GM18951 (cell line): ENCODE results near the gene SF3A1.
A peak's percentile ranks its signal among the peaks of the same experiment; 100 is the strongest.

Experiments used
- POLR2A ChIP-seq: IDR thresholded peaks from 4 replicates; pipeline ENCODE4 v1.6.1; 2011; ENCODE audit warnings: mild to moderate bottlenecking; ENCODE audit not compliant: insufficient read length, insufficient read depth; ENCODE audit errors: extremely low read depth
- in situ Hi-C: fragments of 300-500 bp; cut with MboI; formaldehyde crosslinking; loops from one replicate; pipeline ENCODE4 v1.12.0; 2022; ENCODE audit warnings: low sequenced_read_pairs, mixed read lengths, inconsistent platforms; ENCODE audit not compliant: unreplicated experiment

SF3A1 gene

DNA sequence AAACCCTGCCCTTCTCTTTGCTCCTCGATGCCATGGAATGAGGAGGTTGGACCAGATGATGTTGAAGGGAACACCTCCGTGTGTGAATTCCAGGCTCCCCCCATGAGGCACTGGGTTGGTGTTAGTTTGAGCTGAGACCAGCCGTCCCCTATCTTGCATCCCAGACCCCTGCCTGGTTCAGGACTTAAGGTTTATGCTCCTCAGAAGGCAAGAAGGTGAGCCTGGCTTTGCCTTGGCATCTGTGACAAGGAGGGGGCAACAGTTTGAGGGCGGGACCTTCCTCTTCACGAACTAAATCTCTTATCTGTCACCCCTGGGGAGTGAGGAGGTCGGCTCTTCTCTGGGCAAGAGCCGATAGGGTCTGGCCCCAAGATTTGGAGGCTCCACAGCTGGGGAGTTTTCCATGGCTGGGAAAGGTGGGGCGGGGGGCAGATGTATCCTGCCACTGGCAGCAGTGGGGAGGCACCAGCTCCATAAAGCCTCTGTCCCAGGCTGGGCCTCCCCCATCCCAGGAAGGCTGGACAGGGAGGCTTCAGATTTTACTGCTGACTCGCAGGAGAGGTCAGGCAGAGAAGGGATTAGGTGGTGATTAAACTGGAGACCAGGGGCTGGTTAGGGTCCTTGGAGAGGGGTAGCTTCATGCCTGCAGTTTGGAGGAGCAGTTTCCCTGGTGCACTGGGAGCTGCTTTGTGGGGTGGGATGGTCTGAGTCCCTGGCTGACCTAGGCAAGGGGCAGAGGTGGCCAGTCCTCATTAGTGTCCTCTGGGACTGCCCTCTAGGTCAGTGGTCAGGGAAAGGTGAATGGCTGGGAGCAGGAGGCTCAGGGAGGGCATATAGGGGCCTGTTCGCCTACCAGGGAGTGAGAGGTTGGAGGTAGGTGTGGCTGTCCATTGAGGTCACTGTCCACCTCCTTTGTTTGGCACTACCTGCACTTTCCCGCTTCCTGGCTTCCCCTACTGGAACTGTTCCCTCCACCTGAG is 41.3 kb upstream of the SF3A1 start:
- in situ Hi-C loops, result loop anchor here (10.0 to 25.0 kb wide), 2 partner anchors 87 to 286 kb away; no protein-coding TSS in a partner anchor
- TF ChIP-seq POLR2A, result no peak

DNA sequence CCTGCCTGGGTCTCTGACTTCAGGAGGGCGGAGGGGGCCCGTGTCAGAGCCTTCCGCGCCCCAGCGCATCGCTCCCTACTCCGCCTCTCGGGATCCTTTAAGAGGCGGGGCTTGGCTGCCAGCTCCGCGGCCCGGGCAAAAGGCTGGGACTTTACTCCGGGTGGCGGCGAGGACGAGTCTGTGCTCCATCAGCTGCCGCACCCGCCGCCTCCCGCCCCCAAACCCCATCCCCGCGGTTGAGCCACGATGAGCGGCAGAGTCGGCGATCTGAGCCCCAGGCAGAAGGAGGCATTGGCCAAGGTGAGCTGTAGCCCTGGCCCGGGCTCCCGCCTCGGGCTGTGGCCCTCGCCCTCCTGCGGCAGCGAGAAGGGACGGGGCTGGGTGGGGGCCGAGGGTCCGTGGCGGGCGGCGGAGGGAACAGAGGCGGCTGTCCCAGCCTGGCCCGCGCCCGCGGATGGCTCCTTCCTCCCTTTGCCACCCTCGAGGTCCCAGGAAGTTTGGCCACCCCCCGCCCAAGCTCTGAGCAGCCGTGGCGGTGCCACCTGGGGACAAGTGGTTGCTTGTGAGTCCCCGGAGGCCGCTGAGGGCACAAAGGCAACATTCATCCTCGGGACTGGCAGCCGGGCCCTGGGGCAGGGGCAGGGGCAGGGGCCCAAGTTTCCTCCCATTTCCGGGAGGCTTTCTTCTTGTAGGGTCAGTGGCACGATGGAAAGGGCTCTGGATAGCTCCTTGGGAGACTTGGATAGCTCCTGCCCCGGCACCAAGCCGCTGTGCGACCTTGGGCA is 40.4 kb upstream of the SF3A1 start, which contains the start of gene SEC14L2:
SEC14L2 (plus strand) TSS at position 148 of the 785 bp plus-strand sequence; CDS start at position 247, 99 bp downstream.
- in situ Hi-C loops, result loop anchor here (10.0 to 25.0 kb wide), 2 partner anchors 88 to 285 kb away; no protein-coding TSS in a partner anchor
- TF ChIP-seq POLR2A, result peak; percentile 26

GRCh38 chr22:30393885-30394284 is 37.2 kb upstream of the SF3A1 start:
- no peak for TF ChIP-seq POLR2A
- in situ Hi-C loops, result loop anchor here (10.0 to 25.0 kb wide), 2 partner anchors 91 to 282 kb away; no protein-coding TSS in a partner anchor

DNA sequence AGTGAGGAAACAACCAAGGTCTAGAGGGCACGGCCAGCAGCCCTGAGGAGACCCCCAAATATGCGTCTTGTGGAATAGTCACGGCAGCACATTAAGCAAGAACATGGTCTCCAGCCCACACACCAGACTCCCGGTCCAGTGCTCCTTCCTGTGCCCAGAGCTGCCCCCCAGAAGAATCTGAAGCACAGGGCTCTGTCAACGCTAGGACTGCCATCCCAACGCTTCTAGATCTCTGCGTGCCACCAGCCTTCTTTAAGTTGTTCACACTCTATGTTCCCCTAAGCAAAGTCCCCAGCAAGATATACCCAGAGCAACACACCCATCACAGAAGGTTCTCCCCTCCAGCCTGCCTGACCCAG is 36.6 kb upstream of the SF3A1 start:
- in situ Hi-C loops, result loop anchor here (10.0 to 25.0 kb wide), 2 partner anchors 92 to 281 kb away; no protein-coding TSS in a partner anchor

GRCh38 chr22:30392661-30393321 is 36.1 kb upstream of the SF3A1 start:
- no peak for TF ChIP-seq POLR2A
- in situ Hi-C loops, result loop anchor here (10.0 to 25.0 kb wide), 2 partner anchors 92 to 280 kb away; no protein-coding TSS in a partner anchor

More for the DNA sequence above, 36.6 kb upstream of the SF3A1 start:
- no peak for TF ChIP-seq POLR2A

GRCh38 chr22:30390974-30391691 is 34.4 kb upstream of the SF3A1 start:
- in situ Hi-C loops, result loop anchor here (10.0 to 25.0 kb wide), 2 partner anchors 94 to 279 kb away; no protein-coding TSS in a partner anchor
- no peak for TF ChIP-seq POLR2A

- in situ Hi-C loops, result loop anchor here (10.0 to 25.0 kb wide), 2 partner anchors 122 to 275 kb away; partner anchors contain the start of gene OSM
- TF ChIP-seq POLR2A, result peak; percentile 47
These were observed 30.5 kb upstream of the SF3A1 start, which contains the start of gene RNF215 for GRCh38 chr22:30386960-30387827. Gene RNF215, minus strand, starts transcription at chr22:30387411. Its CDS starts 98 bp downstream, at chr22:30387313.

- in situ Hi-C loops, result loop anchor here (10.0 to 25.0 kb wide), 2 partner anchors 122 to 274 kb away; partner anchors contain the start of gene OSM
- no peak for TF ChIP-seq POLR2A
These were observed 29.9 kb upstream of the SF3A1 start for GRCh38 chr22:30386608-30386959.

- TF ChIP-seq POLR2A, result no peak
- in situ Hi-C loops, result loop anchor here (10.0 to 25.0 kb wide), 2 partner anchors 121 to 274 kb away; partner anchors contain the start of gene OSM
These were observed 29.2 kb upstream of the SF3A1 start for GRCh38 chr22:30385942-30386341.

- in situ Hi-C loops, result loop anchor here (10.0 to 25.0 kb wide), 2 partner anchors 118 to 271 kb away; partner anchors contain the start of gene OSM
- no peak for TF ChIP-seq POLR2A
These were observed 26.4 kb upstream of the SF3A1 start for GRCh38 chr22:30383061-30383460.

- TF ChIP-seq POLR2A, result no peak
- in situ Hi-C loops, result loop anchor here (10.0 to 25.0 kb wide), 2 partner anchors 118 to 270 kb away; partner anchors contain the start of gene OSM
These were observed 25.6 kb upstream of the SF3A1 start for GRCh38 chr22:30382340-30382739.
